H1 (cell line): ENCODE data around the gene CD52.

Experiments used
- CBX8 ChIP-seq: fragments of 300-800, 300-1000 bp; sonication (generic); IDR thresholded peaks from 2 replicates; pipeline ENCODE4 v1.7.1; 2016; ENCODE audit warnings: low read depth, low read length, borderline replicate concordance
- EP300 ChIP-seq, 2 experiments: IDR thresholded peaks; 1 replicate in 1 of 2; 2 replicates in 1 of 2; pipeline ENCODE4 v1.6.1; 2011 to 2012; ENCODE audit warnings: low read depth in 2 of 2, low read length in 2 of 2, mild to moderate bottlenecking in 2 of 2, borderline replicate concordance in 1 of 2, inconsistent platforms in 1 of 2, moderate library complexity in 1 of 2
- HDAC2 ChIP-seq, 2 experiments: fragments of 300-600 bp in 1 of 2; sonication (generic) in 1 of 2; IDR thresholded peaks; 2 replicates each; pipeline ENCODE4 v1.6.1; 2011 to 2012; ENCODE audit warnings: low read depth in 2 of 2, low read length in 2 of 2, mild to moderate bottlenecking in 2 of 2, moderate library complexity in 2 of 2, borderline replicate concordance in 1 of 2, inconsistent platforms in 1 of 2
- NANOG ChIP-seq: IDR thresholded peaks from 2 replicates; pipeline ENCODE4 v1.6.1; 2011; ENCODE audit warnings: low read length, low read depth, mild to moderate bottlenecking, inconsistent platforms; ENCODE audit not compliant: insufficient read depth, poor library complexity, severe bottlenecking
- POLR2A ChIP-seq, 2 experiments: IDR thresholded peaks; 1 replicate in 1 of 2; 2 replicates in 1 of 2; pipeline ENCODE4 v1.6.1; 2011; ENCODE audit warnings: low read depth in 2 of 2, low read length in 2 of 2, mild to moderate bottlenecking in 2 of 2; ENCODE audit errors: control extremely low read depth in 1 of 2
- TF ChIP-seq, protein P1 (sequence below), 3 experiments: IDR thresholded peaks; 1 replicate in 2 of 3; 2 replicates in 1 of 3; pipeline versions ENCODE4 v1.5.1 to v1.6.1; 2011; ENCODE audit warnings: low read length in 3 of 3, mild to moderate bottlenecking in 3 of 3, inconsistent platforms in 2 of 3, low read depth in 1 of 3, moderate library complexity in 1 of 3; ENCODE audit not compliant: insufficient read depth in 1 of 3; ENCODE audit errors: control extremely low read depth in 1 of 3

DNA sequence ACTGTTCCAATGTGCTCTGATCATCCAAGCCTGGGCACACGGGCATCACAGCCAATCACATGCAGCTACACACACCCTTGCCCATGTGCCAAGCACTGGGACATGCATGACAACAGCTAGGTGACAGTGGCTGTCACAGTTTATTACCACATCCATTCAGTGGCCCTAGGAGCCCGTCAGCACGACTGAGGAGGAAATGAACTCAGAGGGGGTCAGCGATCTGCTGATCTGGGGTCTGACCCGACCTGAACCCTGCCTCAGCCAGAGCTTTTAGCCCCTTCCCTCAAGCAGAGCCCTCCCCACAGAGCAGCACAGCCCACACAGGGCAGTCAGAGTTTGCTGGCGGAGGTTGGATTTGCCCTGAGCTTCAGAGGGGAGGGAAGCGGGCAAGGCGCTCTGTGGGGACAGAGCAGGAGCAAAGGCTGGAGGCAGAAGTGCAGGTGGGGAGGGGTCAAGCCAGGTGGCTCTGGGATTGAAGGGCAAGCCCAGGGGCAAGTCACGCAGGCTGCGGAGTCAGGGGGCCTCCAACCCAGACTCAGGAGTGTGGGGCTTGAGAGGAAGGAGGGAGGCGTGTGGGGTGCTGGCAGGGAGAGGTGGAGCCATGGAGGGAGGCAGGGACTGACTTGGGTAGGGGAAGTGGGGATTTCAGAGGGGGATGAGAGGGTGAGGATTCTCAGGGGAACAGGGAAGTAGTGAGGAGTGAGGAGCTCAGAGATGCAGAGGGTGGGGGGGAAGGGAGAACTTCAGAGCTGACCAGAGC lies 27.5 kb upstream of the CD52 start:
- TF ChIP-seq, protein P1, sequence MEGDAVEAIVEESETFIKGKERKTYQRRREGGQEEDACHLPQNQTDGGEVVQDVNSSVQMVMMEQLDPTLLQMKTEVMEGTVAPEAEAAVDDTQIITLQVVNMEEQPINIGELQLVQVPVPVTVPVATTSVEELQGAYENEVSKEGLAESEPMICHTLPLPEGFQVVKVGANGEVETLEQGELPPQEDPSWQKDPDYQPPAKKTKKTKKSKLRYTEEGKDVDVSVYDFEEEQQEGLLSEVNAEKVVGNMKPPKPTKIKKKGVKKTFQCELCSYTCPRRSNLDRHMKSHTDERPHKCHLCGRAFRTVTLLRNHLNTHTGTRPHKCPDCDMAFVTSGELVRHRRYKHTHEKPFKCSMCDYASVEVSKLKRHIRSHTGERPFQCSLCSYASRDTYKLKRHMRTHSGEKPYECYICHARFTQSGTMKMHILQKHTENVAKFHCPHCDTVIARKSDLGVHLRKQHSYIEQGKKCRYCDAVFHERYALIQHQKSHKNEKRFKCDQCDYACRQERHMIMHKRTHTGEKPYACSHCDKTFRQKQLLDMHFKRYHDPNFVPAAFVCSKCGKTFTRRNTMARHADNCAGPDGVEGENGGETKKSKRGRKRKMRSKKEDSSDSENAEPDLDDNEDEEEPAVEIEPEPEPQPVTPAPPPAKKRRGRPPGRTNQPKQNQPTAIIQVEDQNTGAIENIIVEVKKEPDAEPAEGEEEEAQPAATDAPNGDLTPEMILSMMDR (IDR thresholded peaks at IDR 0.05; ENCODE audit: control extremely low read depth in 1 of 3, insufficient read depth in 1 of 3, low read depth in 1 of 3, low read length in 3 of 3) = no peak
- no peak for TF ChIP-seq HDAC2 (IDR thresholded peaks at IDR 0.05; ENCODE audit: borderline replicate concordance in 1 of 2, low read depth in 2 of 2, low read length in 2 of 2)
- TF ChIP-seq POLR2A (IDR thresholded peaks at IDR 0.05; ENCODE audit: control extremely low read depth in 1 of 2, low read depth in 2 of 2, low read length in 2 of 2) = no peak
- TF ChIP-seq EP300 (IDR thresholded peaks at IDR 0.05; ENCODE audit: borderline replicate concordance in 1 of 2, low read depth in 2 of 2, low read length in 2 of 2) = no peak
- no peak for TF ChIP-seq NANOG
- TF ChIP-seq CBX8 = no peak
